Thyroid gland (tissue), 4 donors: ENCODE data around the gene AP1S1.

ENCODE experiments used
- POLR2A ChIP-seq, 2 donors: fragments of 450-650 bp; IDR thresholded peaks; one replicate each; pipeline ENCODE4 v1.6.1; 2017; ENCODE audit warnings: antibody characterized with exemption in 2 of 2, mild to moderate bottlenecking in 2 of 2, moderate library complexity in 1 of 2
- TF ChIP-seq, protein P1 (sequence below), 6 experiments: fragments of 200-600 bp in 3 of 6; fragments of 450-650 bp in 3 of 6; sonication (generic) in 3 of 6; IDR thresholded peaks; one replicate each; pipeline ENCODE4 v1.5.1; 2016 to 2019; ENCODE audit warnings: antibody characterized with exemption in 6 of 6, mild to moderate bottlenecking in 2 of 6, inconsistent platforms in 1 of 6, moderate library complexity in 1 of 6

DNA sequence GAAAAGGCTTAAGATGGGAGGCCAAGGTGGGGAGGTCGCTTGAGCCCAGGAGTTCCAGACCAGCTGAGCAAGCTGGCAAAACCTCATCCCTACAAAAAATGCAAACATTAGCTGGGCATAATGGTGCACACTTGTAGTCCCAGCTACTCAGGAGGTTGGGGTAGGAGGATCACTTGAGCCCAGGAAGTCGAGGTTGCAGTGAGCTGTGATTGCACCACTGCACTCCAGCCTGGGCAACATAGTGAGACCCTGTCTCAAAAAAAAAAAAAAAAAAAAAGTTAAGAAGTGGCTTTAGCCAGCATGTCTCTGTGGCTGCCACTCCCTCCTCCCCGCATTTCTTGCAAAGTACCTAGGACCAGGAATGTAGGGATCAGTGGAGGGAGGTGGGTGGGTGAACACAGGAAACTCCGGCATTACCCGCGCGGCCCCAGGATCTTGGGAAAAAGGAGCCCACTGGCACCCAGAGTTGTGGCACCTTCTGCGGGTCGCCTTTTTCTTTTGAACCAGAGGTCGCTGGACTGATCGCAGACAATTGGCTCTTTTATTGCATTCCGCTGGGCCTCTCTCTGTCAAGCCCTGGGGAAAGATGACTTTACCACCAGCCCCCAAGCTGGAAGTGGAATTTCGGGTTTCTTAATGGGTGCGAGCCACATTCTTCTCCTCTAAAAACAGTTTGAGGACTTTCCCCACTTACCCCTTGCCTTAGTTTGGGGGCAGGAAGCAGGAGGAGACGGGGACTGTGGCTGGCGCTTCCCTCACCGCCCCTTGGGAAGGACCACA, 7.6 kb downstream of the AP1S1 start:
- TF ChIP-seq, protein P1, sequence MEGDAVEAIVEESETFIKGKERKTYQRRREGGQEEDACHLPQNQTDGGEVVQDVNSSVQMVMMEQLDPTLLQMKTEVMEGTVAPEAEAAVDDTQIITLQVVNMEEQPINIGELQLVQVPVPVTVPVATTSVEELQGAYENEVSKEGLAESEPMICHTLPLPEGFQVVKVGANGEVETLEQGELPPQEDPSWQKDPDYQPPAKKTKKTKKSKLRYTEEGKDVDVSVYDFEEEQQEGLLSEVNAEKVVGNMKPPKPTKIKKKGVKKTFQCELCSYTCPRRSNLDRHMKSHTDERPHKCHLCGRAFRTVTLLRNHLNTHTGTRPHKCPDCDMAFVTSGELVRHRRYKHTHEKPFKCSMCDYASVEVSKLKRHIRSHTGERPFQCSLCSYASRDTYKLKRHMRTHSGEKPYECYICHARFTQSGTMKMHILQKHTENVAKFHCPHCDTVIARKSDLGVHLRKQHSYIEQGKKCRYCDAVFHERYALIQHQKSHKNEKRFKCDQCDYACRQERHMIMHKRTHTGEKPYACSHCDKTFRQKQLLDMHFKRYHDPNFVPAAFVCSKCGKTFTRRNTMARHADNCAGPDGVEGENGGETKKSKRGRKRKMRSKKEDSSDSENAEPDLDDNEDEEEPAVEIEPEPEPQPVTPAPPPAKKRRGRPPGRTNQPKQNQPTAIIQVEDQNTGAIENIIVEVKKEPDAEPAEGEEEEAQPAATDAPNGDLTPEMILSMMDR (IDR thresholded peaks at IDR 0.05), result no peak
- no peak for TF ChIP-seq POLR2A (IDR thresholded peaks at IDR 0.05)
